A172 (cell line): ENCODE results near the gene JAK1. TPM values are rescaled to one million over a fixed set of nuclear protein-coding genes. Genes with fewer than 3 reads are reported as not detected.

ENCODE experiments used
- DNase-seq: peaks from one replicate; pipeline ENCODE4 v3.0.0-alpha.2; 2015; ENCODE audit warnings: low spot score
- total RNA-seq: library from RNA; depleted of rRNA; stranded (reverse); fragments of >200 nt; shearing (Covaris generic); gene quantifications from 2 replicates; pipeline ENCODE4 v1.2.3, GENCODE V29; 2014

JAK1 gene
- total RNA-seq, 1 experiment from 2014 or later, result 70.5 TPM

GRCh38 chr1:64866689-64867088 lies 99.7 kb downstream of the JAK1 start:
- DNase-seq, result no peak

DNA sequence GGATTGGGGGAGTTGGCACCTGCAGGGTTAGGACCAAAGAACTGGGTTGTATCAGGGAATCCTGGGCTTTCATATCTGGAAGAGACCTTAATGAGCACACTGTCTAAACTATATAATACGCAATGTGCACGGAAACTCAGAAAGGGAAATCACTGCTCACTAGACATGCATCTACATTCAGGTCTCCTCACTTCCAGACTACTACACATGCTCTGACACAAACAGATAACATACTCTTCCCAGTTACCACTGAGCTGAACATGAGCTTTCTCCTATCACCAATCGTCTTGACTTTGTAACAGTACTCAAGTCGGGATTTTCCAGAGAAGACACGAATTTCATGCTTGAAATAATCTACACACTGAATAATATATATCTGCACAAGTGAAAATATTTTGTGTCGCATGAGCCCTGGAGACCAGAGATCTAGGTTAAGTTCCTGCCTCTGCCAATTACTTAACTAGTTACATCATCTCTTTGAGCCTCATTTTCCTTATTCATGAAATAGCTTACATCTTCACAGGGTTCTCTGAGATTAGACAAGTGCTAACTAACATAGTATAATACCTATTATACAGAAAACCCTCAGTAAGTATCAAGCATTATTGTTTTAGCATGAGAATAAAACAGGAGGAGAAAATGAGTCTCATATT lies 101.1 kb downstream of the JAK1 start:
- DNase-seq, result no peak

DNA sequence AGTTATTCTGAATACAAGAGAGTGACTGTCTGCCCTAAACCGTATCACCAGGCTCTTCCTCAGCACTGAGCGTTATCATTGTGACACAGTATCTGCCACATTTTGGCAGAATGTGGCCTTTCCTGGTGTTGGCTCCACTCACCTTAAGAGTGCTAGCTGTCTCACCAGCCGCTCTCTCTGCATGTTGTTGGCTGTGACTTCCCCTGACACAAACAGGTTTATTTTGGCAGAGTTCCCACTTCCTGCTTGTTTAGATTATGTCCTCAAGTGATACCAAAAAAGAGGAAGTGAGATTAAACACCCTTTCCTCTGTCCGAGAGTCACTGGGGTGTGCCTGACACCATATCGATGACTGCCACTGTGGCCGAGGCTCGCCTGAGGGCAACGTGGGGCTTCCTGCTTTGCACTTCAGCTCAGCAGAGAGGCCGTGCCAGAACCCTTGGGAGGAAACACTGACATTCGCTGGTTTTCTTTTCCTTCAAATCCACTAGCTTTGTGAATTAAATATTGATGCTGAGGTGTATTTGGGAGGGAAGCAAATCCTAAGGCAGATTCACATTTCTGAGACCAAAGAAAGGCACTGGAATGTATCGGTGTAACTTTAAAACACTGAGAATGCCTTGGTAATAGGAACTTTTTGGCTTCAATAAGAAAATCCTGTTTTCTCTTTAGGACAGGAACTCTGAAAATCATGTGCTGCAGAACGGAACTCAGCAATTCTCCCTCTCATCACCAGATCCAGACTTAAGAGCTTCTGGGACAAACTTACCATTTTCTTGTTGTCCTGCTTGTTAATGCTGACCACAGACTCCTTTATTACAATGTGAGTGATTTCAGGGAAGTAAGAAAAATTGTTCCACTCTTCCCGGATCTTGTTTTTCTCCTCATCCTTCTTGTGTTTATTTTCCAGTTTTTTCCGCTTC lies 102.1 kb downstream of the JAK1 start:
- DNase-seq, result peak; percentile 36

DNA sequence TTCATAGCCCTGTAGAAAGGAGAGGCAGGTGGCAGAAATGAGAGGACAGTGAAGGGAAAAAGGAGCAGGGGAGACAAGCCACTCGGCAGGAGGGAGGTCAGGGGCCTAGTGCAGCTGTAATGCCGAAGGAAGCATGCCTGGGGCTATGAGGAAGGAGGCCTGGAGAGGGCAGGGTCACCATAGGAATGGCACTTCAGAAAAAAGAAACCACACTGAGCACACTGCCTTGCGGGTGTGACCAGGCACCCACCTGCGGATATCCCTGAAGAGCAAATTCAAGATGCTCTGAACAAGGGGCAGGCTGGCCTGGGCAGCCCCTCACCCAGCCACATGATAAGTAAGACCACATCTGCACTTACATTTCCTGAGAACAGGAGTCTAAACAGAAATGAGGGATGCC lies 104.7 kb downstream of the JAK1 start:
- DNase-seq, result peak; percentile 27

GRCh38 chr1:64857347-64857746 lies 109.0 kb downstream of the JAK1 start:
- DNase-seq, result no peak

GRCh38 chr1:64856553-64856952 lies 109.8 kb downstream of the JAK1 start:
- DNase-seq, result no peak

- no peak for DNase-seq
These were observed 110.8 kb downstream of the JAK1 start for GRCh38 chr1:64855557-64855956.

DNA sequence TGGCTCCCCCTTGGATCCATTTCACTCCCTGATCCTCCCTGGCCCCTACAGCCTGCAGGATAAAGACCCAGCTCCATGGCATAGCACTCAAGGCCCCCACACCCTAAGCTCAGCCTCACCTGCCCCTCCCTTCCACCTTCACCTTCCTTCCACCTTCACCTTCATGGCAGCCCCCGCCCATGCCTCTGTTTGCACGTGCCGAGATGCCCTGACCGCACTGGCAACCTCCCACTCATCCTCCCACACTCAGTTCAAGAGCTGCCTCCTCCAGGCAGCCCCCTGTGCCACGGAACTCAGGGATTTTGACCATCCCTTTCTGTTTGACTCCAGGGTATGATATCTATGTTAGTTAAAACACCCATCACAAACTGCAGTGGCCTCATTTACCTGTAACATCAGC lies 111.7 kb downstream of the JAK1 start:
- DNase-seq, result no peak

DNA sequence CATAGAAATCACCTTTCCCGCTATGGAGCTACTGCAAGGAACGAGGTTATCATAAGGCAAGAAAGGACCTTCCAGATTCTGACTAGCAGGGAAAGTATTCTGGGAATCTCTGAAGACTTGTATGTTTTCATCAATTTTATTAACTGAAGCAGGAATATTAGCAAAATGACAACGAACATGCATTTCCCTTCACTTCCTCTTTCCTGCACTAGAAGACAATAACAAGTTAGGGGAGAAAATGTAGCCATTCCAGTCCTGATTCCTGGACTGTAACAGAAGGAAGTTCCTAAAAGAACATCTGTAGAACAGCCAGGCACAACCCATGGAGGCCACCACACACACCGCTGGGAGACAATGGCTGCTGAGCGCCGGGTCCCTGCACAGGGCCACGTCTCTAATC lies 114.7 kb downstream of the JAK1 start:
- no peak for DNase-seq

DNA sequence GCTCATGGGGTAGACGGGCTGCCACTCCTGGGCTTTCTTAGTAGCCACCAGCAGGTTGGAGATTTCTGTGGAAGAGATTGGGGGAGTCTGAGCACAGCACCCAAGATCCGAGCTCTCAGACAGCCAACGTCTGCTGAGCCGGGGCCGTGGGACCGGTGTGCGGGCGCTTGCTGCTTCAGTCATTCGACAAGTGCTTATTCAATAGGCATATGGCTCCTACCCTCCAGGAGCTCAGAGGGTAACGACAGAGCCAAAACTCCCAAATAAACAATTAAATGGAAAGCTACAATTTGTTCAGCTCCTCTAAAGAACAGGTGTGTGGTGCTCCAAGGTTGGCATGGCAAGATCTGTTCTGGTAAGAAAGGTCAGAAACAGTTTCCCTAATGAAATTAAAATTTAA lies 115.5 kb downstream of the JAK1 start:
- DNase-seq, result no peak

DNA sequence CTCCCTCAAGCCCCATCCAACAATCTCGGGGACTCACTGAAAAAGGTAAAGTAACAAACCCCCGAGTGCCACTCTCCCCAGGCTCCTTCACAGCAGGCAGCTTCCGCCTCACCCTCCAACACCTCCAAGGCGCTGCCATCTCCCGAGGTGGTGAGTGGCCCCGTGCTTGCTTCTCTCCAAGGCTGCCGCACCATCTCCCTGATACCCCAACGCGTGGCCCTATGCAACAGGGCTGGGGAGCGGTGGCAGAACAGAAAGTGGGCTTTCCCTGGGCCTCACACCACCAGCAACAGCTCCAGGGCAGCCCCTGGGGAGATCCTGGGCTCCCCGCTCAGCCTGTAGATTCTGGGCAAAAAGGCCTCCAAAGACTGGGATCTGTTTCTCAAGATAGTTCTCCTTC lies 116.4 kb downstream of the JAK1 start:
- DNase-seq, result no peak

DNA sequence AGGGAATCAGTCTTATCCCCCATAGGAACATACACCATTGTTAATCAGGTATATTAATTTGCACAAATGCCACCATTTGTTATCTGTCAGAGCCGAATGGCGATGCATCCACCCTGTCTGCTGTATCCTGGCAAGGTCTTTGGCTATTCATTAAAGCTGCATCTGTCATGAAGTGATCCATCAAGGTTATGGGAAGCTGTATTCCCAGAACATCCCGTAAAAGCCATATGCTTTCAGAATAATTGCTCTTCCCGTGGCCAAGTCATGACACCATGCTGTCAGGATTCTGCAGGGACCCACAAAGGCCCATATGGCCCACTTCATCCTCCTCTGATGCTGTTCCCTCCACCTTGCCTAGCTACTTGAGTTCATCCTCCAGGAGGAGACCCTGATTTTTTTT lies 117.5 kb downstream of the JAK1 start:
- DNase-seq, result no peak

DNA sequence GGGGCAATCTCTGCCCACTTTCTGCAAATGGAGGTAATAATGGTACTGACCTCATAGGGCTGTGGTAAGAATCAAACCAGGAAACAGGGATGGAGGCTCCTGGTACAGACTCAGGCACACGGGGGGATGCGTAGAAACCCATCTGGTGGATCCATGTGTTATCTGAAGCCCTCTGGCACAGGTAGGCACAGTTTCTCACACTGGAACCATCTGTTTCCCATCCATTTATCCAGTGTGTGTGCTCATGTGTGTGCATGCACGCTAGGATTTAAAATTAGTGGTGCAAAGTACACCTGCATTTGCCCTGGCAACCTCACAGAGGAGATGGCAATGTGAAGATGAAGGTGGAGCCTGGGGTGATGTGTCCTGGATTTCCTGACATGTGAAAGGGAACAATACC lies 118.2 kb downstream of the JAK1 start:
- no peak for DNase-seq

DNA sequence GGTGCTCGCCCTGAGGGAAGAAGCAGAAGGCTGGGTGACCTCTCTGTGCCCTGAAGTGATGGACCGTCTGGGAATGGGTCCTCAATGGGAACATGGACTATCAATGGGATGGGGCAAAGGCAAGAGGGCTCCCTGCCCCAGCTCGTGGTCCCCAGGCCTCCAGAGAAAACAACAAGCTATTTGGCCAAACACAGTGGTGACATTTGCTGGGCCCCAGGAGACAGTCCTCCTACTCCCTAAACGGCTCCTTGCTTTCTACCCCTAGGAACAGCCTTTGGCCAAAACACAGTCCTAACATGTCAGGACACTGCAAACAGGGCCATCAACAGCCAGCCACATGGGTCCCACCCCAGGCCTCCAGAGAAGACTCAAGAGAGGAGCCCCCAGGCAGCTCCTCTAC lies 118.7 kb downstream of the JAK1 start:
- DNase-seq, result no peak

DNA sequence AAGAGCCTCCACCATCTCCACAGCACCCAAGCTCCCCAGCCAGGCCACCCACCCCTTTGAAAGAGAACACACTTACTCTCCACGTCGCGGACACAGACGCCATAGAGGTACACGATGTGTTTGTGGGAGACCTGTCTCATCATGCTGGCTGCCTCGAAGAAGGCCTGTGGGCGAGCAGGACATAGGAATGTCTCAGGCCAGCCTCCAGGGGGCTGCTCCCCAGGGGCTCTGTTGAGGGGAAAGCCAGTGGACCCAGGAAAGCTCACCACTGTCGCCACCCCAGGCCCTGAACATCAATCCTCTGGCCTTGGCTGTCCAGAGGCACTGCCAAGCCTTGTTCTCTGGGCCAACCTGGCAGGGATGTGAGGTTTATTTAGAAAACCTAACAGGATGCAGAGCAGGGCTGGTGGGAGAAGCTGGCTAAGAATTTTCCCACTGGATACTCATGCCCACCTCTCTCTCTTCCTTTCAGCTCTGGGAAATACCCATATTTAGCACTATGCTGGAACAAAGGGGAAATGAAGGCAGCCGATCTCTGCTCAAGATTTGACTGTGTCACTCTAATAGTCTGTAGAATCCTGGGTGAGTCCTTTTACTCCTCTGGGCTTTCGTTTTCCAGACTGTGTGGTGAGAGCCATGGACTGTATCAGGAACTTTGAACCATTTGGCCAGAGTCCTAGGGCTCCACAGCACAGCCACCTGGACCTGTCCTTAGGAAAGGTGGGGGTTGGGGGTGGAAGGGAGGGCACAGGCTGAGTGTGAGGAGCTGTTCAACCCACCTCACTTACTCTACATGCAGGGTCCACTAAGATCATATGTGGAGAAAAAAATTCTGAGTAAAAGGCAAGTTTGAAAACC lies 119.5 kb downstream of the JAK1 start:
- DNase-seq, result no peak

DNA sequence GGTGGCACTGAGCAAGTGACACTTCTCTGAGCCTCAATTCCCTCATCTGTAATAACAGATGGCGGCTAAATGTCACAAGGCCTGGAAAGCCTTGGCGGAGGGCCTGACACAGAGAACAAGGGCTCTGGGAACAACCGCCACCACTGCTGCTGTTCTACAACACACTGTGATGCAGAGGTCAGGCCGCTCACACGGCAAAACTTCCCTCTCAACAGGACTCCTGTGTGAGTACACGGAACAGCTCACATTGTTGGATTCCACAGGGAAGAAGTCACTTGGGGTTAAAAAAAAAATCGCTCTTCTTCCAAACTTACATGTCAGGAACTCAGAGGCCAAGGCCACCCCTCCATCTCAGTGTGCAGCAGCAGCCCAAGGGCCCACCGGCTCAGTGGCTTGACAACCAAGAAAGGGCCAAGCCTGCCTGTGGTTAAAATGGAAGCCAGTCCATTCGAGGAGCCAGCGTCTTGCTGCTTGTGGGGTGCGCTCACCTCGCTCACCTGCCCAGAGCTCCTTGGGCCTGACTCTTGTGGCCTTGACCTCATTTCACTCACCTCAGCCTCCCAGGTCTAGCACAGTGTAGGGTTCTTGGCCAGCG lies 120.4 kb downstream of the JAK1 start:
- no peak for DNase-seq

- DNase-seq, result no peak
These were observed 121.7 kb downstream of the JAK1 start for GRCh38 chr1:64844609-64845008.

DNA sequence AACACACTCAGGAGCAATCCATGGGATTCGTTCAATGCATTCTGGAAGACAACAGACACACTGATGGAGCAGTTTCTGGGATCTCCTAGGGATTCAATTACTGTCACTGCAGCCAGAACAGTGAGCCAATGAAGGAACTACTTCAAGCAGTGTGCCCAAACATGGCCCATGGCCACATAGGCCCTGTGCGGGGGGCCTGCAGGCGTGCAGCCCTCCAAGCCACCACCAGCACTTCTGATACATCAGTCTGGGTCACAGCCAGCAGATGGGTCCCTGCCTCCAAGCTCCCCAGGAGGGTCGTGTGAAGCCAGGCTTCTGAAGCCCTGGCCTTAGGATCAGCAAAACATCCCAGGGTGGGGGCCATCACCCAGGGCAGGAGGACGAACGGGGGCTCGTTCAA lies 122.2 kb downstream of the JAK1 start:
- no peak for DNase-seq

- no peak for DNase-seq
These were observed 122.7 kb downstream of the JAK1 start for GRCh38 chr1:64843675-64844074.

DNA sequence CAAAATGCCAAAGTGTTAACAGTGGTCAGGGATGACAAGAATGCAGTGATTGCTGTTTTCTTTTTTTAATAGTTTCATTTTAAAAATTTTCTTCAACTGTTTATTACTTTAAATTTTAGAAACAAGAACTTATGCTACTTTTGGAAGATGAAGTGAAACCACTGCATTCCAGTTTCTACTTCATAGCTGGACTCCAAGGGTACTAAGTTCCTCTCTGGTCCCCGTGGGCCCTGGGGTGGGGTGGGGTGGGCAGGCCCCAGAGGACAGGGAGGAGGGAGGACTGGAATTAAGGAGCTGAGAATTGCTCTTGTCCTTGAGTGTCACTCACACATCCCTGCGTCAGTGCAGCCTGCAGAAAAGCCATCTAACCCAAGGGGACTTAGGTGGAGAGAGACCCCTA lies 124.1 kb downstream of the JAK1 start:
- DNase-seq, result no peak

GRCh38 chr1:64841330-64842065 lies 124.9 kb downstream of the JAK1 start:
- no peak for DNase-seq
